Measurements from ENCODE around the gene PPP6R2.

DNA sequence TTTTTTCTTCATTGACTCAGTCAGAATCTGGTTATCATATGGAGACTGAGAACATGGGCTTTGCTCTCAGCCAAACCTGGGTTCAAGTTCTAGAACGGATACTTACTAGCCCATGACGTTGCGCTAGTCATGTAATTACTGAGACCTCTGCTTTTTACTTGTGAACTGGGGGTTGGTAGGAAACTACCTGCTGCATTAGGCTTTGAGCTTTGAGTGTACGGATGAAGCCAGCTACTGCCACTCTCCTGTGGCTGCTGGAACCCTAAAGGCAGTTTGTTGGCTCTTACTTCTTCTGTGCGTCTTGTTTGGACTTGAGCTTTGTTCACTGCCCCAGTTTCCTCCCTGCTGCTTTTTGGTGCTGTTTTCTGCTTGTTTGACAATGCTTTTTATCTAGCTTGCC lies 18.1 kb downstream of the PPP6R2 start:
- TF ChIP-seq ZSCAN20 (CRISPR knock-in tag; IDR thresholded peaks at IDR 0.05): no peak
- no peak for TF ChIP-seq RCOR1 (IDR thresholded peaks at IDR 0.05; ENCODE audit: low read depth, low read length)
- TF ChIP-seq SREBF2 (IDR thresholded peaks at IDR 0.05): no peak
- TF ChIP-seq POLR2A (IDR thresholded peaks at IDR 0.05; ENCODE audit: low read length): no peak
- no peak for TF ChIP-seq CBX8 (IDR thresholded peaks at IDR 0.05)
- TF ChIP-seq, protein P1, sequence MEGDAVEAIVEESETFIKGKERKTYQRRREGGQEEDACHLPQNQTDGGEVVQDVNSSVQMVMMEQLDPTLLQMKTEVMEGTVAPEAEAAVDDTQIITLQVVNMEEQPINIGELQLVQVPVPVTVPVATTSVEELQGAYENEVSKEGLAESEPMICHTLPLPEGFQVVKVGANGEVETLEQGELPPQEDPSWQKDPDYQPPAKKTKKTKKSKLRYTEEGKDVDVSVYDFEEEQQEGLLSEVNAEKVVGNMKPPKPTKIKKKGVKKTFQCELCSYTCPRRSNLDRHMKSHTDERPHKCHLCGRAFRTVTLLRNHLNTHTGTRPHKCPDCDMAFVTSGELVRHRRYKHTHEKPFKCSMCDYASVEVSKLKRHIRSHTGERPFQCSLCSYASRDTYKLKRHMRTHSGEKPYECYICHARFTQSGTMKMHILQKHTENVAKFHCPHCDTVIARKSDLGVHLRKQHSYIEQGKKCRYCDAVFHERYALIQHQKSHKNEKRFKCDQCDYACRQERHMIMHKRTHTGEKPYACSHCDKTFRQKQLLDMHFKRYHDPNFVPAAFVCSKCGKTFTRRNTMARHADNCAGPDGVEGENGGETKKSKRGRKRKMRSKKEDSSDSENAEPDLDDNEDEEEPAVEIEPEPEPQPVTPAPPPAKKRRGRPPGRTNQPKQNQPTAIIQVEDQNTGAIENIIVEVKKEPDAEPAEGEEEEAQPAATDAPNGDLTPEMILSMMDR (IDR thresholded peaks at IDR 0.05): no peak
- TF ChIP-seq ZFP36 (IDR thresholded peaks at IDR 0.05; ENCODE audit: borderline replicate concordance, partially characterized antibody): no peak
- TF ChIP-seq USF2 (IDR thresholded peaks at IDR 0.05): no peak
- TF ChIP-seq NPAS2 (CRISPR knock-in tag; IDR thresholded peaks at IDR 0.05; ENCODE audit: borderline replicate concordance): no peak
- TF ChIP-seq, protein P2, sequence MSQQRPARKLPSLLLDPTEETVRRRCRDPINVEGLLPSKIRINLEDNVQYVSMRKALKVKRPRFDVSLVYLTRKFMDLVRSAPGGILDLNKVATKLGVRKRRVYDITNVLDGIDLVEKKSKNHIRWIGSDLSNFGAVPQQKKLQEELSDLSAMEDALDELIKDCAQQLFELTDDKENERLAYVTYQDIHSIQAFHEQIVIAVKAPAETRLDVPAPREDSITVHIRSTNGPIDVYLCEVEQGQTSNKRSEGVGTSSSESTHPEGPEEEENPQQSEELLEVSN (IDR thresholded peaks at IDR 0.05; ENCODE audit: borderline replicate concordance, low read depth): no peak

All from A549 (cell line).